Measurements from ENCODE around the gene F11. TPM values are rescaled to one million over a fixed set of nuclear protein-coding genes. Genes with fewer than 3 reads are reported as not detected.

The F11 gene
- total RNA-seq (not detected in 2 replicates), polyA plus RNA-seq (not detected in 2 replicates)

GRCh38 chr4:186265683-186266652, at the start of gene F11:
F11 (plus strand) TSS chr4:186266189; CDS start chr4:186267137, 948 bp downstream.
- no peaks in the 10 kb centered on the region for H3K27me3 ChIP-seq
- H3K27ac ChIP-seq, result no peak within 1 kb of the TSS
- peak within 1 kb of the TSS; percentile 13 for H3K4me3 ChIP-seq
- no peak for TF ChIP-seq CTCF (IDR thresholded peaks at IDR 0.05; ENCODE audit: low read depth, low read length)
- DNase-seq (ENCODE audit: low read depth in 1 of 2, low spot score in 1 of 2), result no peak
- H3K9me3 ChIP-seq (ENCODE audit: low read depth), result no peaks in the 10 kb centered on the region
- peaks cover 5% of the 10 kb centered on the region for H3K4me1 ChIP-seq (ENCODE audit: low read depth)
- no peaks in the 10 kb centered on the region for H3K36me3 ChIP-seq

- Histone ChIP-seq H3K4me1 (ENCODE audit: low read depth) (no peaks in the 10 kb centered on the region), H3K9me3 (ENCODE audit: low read depth) (no peaks in the 10 kb centered on the region), H3K4me3 (no peak overlapping the region), H3K27me3 (no peaks in the 10 kb centered on the region), H3K27ac (no peak overlapping the region), H3K36me3 (no peaks in the 10 kb centered on the region)
- DNase-seq (ENCODE audit: low read depth in 1 of 2, low spot score in 1 of 2), result peak in 1 of 2 donors; percentile 4
- no peak for TF ChIP-seq CTCF (IDR thresholded peaks at IDR 0.05; ENCODE audit: low read depth, low read length)
Observed at GRCh38 chr4:186216465-186217024, 49.4 kb upstream of the F11 start.

DNA sequence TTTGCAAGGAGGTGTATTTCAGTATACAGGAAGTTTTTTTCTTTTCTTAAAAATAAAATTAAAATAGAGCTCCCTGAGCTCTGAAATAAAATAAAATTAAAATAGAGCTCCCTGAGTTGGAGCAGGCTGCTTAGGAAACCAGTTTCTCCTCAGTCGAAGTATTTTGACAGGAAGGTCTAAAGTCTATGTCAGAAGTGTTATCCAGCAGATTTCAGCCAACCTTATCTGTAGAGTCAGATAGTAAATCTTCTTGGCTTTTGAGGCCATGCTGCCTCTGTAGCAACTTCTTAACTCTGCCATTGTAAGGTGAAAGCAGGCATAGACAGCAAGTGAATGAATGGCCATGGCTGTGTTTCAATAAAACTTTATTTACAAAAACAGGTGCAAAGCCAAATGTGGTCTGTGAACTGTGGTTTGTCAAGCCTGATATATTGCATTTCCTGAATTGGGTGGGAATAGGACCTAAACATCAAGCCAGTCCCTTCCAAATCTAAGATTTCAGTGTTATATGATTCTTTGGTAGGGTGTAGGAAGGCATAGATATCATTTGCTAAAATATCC, 48.2 kb upstream of the F11 start:
- no peak for DNase-seq (ENCODE audit: low read depth in 1 of 2, low spot score in 1 of 2)
- no peak for TF ChIP-seq CTCF (IDR thresholded peaks at IDR 0.05; ENCODE audit: low read depth, low read length)
- Histone ChIP-seq H3K36me3 (no peaks in the 10 kb centered on the region), H3K9me3 (ENCODE audit: low read depth) (no peaks in the 10 kb centered on the region), H3K27ac (no peak overlapping the region), H3K4me3 (no peak overlapping the region), H3K27me3 (no peaks in the 10 kb centered on the region), H3K4me1 (ENCODE audit: low read depth) (no peaks in the 10 kb centered on the region)

DNA sequence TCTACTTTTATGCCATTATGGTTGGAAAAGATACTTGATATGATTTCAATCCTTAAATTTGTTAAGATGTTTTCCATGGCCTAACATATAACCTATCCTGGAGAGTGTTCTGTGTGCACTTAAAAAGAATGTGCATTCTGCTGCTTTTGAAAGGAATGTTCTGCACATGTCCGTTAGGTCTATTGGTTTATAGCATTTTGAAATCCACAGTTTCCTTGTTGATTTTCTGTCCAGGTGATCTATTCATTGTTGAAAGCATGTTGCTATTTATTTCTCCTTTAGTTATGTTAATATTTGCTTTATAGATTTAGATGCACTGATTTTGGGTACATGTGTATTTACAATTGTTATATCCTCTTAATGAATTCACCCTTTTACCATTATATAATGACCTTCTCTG, 44.4 kb upstream of the F11 start:
- Histone ChIP-seq H3K36me3 (no peaks in the 10 kb centered on the region), H3K27me3 (no peaks in the 10 kb centered on the region), H3K4me1 (ENCODE audit: low read depth) (no peaks in the 10 kb centered on the region), H3K4me3 (no peak overlapping the region), H3K9me3 (ENCODE audit: low read depth) (no peaks in the 10 kb centered on the region), H3K27ac (no peak overlapping the region)
- no peak for TF ChIP-seq CTCF (IDR thresholded peaks at IDR 0.05; ENCODE audit: low read depth, low read length)
- DNase-seq (ENCODE audit: low read depth in 1 of 2, low spot score in 1 of 2), result no peak

DNA sequence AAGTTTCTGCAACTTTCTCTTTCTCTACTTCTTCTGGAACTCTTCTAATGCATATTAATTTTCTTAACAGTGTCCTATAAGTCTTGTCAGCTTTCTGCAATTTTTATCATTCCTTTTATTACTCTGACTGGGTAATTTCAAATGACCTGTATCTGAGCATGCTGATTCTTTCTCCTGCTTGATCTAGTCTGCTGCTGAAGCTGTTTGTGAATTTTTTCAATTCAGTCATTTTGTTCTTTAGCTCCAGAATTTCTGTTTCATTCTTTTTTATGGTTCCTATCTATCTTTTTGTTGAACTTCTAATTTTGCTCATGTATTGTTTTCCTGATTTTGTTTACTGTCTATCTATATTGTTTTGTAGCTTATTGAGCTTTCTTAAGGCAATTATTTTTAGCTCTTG, 40.1 kb upstream of the F11 start:
- no peak for TF ChIP-seq CTCF (IDR thresholded peaks at IDR 0.05; ENCODE audit: low read depth, low read length)
- no peaks in the 10 kb centered on the region for H3K27me3 ChIP-seq
- no peak overlapping the region for H3K27ac ChIP-seq
- no peak for DNase-seq (ENCODE audit: low read depth in 1 of 2, low spot score in 1 of 2)
- H3K4me3 ChIP-seq, result no peak overlapping the region
- no peaks in the 10 kb centered on the region for H3K36me3 ChIP-seq
- no peaks in the 10 kb centered on the region for H3K9me3 ChIP-seq (ENCODE audit: low read depth)
- H3K4me1 ChIP-seq (ENCODE audit: low read depth), result no peaks in the 10 kb centered on the region
